ENCODE data around the gene CAPN2.

DNA sequence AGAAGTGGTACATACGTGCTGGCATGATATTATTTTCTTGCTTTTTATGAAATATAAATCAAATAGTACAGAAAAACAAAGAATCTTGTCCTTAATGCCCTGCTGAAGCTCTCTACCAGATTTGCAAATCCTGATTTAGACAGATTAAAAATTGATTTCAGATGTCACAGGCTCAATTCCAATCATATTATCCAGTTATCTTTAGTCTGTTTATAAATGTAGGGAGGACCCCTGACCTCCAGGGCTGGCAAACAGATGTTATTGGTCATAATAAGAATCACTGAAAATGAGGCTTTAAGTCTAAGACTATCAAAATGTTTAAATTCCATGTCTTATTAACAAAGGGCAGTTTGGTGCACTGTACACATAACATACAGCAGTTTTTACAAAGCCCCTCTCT lies 71.3 kb downstream of the CAPN2 start:
- TF ChIP-seq, protein P1, sequence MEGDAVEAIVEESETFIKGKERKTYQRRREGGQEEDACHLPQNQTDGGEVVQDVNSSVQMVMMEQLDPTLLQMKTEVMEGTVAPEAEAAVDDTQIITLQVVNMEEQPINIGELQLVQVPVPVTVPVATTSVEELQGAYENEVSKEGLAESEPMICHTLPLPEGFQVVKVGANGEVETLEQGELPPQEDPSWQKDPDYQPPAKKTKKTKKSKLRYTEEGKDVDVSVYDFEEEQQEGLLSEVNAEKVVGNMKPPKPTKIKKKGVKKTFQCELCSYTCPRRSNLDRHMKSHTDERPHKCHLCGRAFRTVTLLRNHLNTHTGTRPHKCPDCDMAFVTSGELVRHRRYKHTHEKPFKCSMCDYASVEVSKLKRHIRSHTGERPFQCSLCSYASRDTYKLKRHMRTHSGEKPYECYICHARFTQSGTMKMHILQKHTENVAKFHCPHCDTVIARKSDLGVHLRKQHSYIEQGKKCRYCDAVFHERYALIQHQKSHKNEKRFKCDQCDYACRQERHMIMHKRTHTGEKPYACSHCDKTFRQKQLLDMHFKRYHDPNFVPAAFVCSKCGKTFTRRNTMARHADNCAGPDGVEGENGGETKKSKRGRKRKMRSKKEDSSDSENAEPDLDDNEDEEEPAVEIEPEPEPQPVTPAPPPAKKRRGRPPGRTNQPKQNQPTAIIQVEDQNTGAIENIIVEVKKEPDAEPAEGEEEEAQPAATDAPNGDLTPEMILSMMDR (IDR thresholded peaks at IDR 0.05), result no peak
- no peak for TF ChIP-seq EZH2 (IDR thresholded peaks at IDR 0.05; ENCODE audit: borderline replicate concordance, insufficient read depth, low read depth, low read length, poor library complexity, severe bottlenecking)
